Caco-2 (cell line): ENCODE data around the gene ATG2A. TPM values are rescaled to one million over a fixed set of nuclear protein-coding genes. Genes with fewer than 3 reads are reported as not detected.
A peak's percentile ranks its signal among the peaks of the same experiment; 100 is the strongest.

Experiments
- BruUV-seq: library from RNA; stranded (reverse); fragments of 400-500 nt; replicated peaks from 2 replicates; lab custom pipeline; 2021; lab: Mats Ljungman, UMichigan
- CTCF ChIA-PET: fragments of 300-600 bp; sonication (Branson Sonifier 250); formaldehyde crosslinking; loops from one replicate; lab custom pipeline; 2022; ENCODE audit warnings: antibody characterized with exemption; lab: Charles Lee
- POLR2A ChIA-PET: fragments of 300-600 bp; sonication (Branson Sonifier 250); formaldehyde crosslinking; loops from one replicate; lab custom pipeline; 2022; ENCODE audit warnings: antibody characterized with exemption; lab: Charles Lee
- DNase-seq, 2 experiments: peaks; one replicate each; pipeline versions ENCODE4 v3.0.0 to v3.0.0-alpha.2; 2020 to 2022
- H3K27me3 ChIP-seq: replicated peaks from 2 replicates; pipeline ENCODE4 v1.6.0; 2011; ENCODE audit warnings: low read length; ENCODE audit not compliant: control insufficient read depth, insufficient read depth
- H3K36me3 ChIP-seq: 2 replicates; pipeline ENCODE4 v1.5.1; 2011; ENCODE audit warnings: low read length; ENCODE audit not compliant: control insufficient read depth, insufficient read depth
- H3K4me1 ChIP-seq: fragments of 250-450 bp; sonication (Bioruptor Pico); 2 replicates; pipeline ENCODE4 v1.5.1; 2020; ENCODE audit warnings: mild to moderate bottlenecking
- H3K4me3 ChIP-seq: 2 replicates; pipeline ENCODE4 v1.5.1; 2011; ENCODE audit warnings: low read depth, mild to moderate bottlenecking, control low read depth, low read length
- H3K9me3 ChIP-seq: fragments of 250-450 bp; sonication (Bioruptor Pico); 2 replicates; pipeline ENCODE4 v1.5.1; 2020; ENCODE audit warnings: mild to moderate bottlenecking, moderate library complexity
- H3K27ac Mint-ChIP-seq: one replicate; pipeline ENCODE4 v1.8.0; 2022; ENCODE audit warnings: mixed read lengths; ENCODE audit not compliant: unreplicated experiment
- H3K27me3 Mint-ChIP-seq: one replicate; pipeline ENCODE4 v1.8.0; 2022; ENCODE audit warnings: mixed read lengths; ENCODE audit not compliant: insufficient read depth, unreplicated experiment
- H3K36me3 Mint-ChIP-seq: one replicate; pipeline ENCODE4 v1.8.0; 2022; ENCODE audit warnings: mild to moderate bottlenecking, mixed read lengths; ENCODE audit not compliant: insufficient read depth, unreplicated experiment
- H3K4me1 Mint-ChIP-seq: one replicate; pipeline ENCODE4 v1.8.0; 2022; ENCODE audit warnings: low read depth, mixed read lengths; ENCODE audit not compliant: unreplicated experiment
- H3K4me3 Mint-ChIP-seq: one replicate; pipeline ENCODE4 v1.8.0; 2022; ENCODE audit warnings: mild to moderate bottlenecking, moderate library complexity, mixed read lengths; ENCODE audit not compliant: unreplicated experiment
- H3K9me3 Mint-ChIP-seq: one replicate; pipeline ENCODE4 v1.8.0; 2022; ENCODE audit warnings: mixed read lengths; ENCODE audit not compliant: unreplicated experiment
- CTCF ChIP-seq, 2 experiments: fragments of 200-600 bp in 1 of 2; IDR thresholded peaks; 1 replicate in 1 of 2; 2 replicates in 1 of 2; pipeline versions ENCODE4 v1.5.1 to v1.8.0; 2011 to 2022; ENCODE audit warnings: antibody characterized with exemption in 1 of 2, control low read depth in 1 of 2, inconsistent platforms in 1 of 2, low read depth in 1 of 2, low read length in 1 of 2, mild to moderate bottlenecking in 1 of 2, moderate library complexity in 1 of 2; ENCODE audit not compliant: insufficient read depth in 1 of 2, severe bottlenecking in 1 of 2, unreplicated experiment in 1 of 2
- intact Hi-C: fragments of 100-400 bp; cut with micrococcal nuclease; formaldehyde crosslinking; loops from one replicate; pipeline ENCODE4 v1.10.0; 2022; ENCODE audit not compliant: unreplicated experiment
- total RNA-seq: library from RNA; stranded (reverse); gene quantifications from 2 replicates; pipeline ENCODE4 v1.2.3, GENCODE V29; 2022

The ATG2A gene
- total RNA-seq, 1 experiment from 2014 or later: 27.9 TPM

GRCh38 chr11:64887757-64888405 is 29.1 kb downstream of the ATG2A start:
- Mint-ChIP-seq H3K27me3 (no peaks in the 10 kb centered on the region), H3K9me3 (no peaks in the 10 kb centered on the region), H3K4me3 (peak overlapping the region; percentile 62), H3K36me3 (peaks cover 56% of the 10 kb centered on the region), H3K4me1 (peaks cover 55% of the 10 kb centered on the region), H3K27ac (peak overlapping the region; percentile 82)
- no TSS peak for BruUV-seq
- ChIA-PET CTCF (interaction anchor here (0.5 to 5.0 kb wide), 19 partner anchors 9 to 616 kb away, joined by 3 to 51 read pairs (median 5); partner anchors contain the start of genes ARL2, CDC42BPG, EHD1 and PPP2R5B), POLR2A (interaction anchor here (1.1 to 2.5 kb wide), 2 partner anchors 10 to 109 kb away, joined by 3 to 21 read pairs; partner anchors contain the start of genes EHD1 and SF1)
- Histone ChIP-seq H3K9me3 (no peaks in the 10 kb centered on the region), H3K4me1 (peaks cover 78% of the 10 kb centered on the region), H3K4me3 (no peak overlapping the region), H3K36me3 (peaks cover 12% of the 10 kb centered on the region), H3K27me3 (no peaks in the 10 kb centered on the region)
- peak; percentile 94 to 95 for TF ChIP-seq CTCF (IDR thresholded peaks at IDR 0.05; ENCODE audit: insufficient read depth in 1 of 2, low read depth in 1 of 2, low read length in 1 of 2, severe bottlenecking in 1 of 2, unreplicated experiment in 1 of 2)
- intact Hi-C loops: loop anchor here (2.0 kb wide), 2 partner anchors 17 to 125 kb away; no protein-coding TSS in a partner anchor
- DNase-seq: peak; percentile 85 to 87

GRCh38 chr11:64887234-64887756 is 29.7 kb downstream of the ATG2A start:
- Mint-ChIP-seq H3K36me3 (peaks cover 50% of the 10 kb centered on the region), H3K4me1 (peaks cover 53% of the 10 kb centered on the region), H3K27me3 (no peaks in the 10 kb centered on the region), H3K4me3 (no peak overlapping the region), H3K9me3 (no peaks in the 10 kb centered on the region), H3K27ac (peak overlapping the region; percentile 82)
- ChIA-PET POLR2A (interaction anchor here (1.1 kb wide), 1 partner anchor 109 kb away, joined by 3 read pairs; the partner anchor contains the start of gene SF1), CTCF (interaction anchor here (1.0 to 5.0 kb wide), 4 partner anchors 8 to 45 kb away, joined by 4 to 51 read pairs (median 12); partner anchors contain the start of gene EHD1)
- Histone ChIP-seq H3K4me1 (peaks cover 76% of the 10 kb centered on the region), H3K36me3 (peaks cover 6% of the 10 kb centered on the region), H3K9me3 (no peaks in the 10 kb centered on the region), H3K27me3 (no peaks in the 10 kb centered on the region), H3K4me3 (no peak overlapping the region)
- intact Hi-C loops: no loop called here
- BruUV-seq: no TSS peak
- no peak for DNase-seq
- TF ChIP-seq CTCF (IDR thresholded peaks at IDR 0.05; ENCODE audit: insufficient read depth in 1 of 2, low read depth in 1 of 2, low read length in 1 of 2, severe bottlenecking in 1 of 2, unreplicated experiment in 1 of 2): no peak
